Esophagus muscularis mucosa (tissue), 3 donors: Measurements from ENCODE around the gene FERMT2.

Source experiments
- POLR2A ChIP-seq: fragments of 450-650 bp; IDR thresholded peaks from one replicate; pipeline ENCODE4 v1.6.1; 2017; ENCODE audit warnings: antibody characterized with exemption, moderate library complexity, mild to moderate bottlenecking, low read depth
- POLR2AphosphoS5 ChIP-seq, 2 donors: sonication (generic); formaldehyde crosslinking; IDR thresholded peaks; one replicate each; pipeline ENCODE4 v1.6.1; 2017; ENCODE audit warnings: antibody characterized with exemption in 2 of 2
- TF ChIP-seq, protein P1 (sequence below), 3 experiments: fragments of 200-600 bp in 2 of 3; fragments of 450-650 bp in 1 of 3; sonication (generic) in 2 of 3; IDR thresholded peaks; one replicate each; pipeline ENCODE4 v1.5.1; 2017 to 2019; ENCODE audit warnings: antibody characterized with exemption in 3 of 3, mild to moderate bottlenecking in 2 of 3, moderate library complexity in 1 of 3

DNA sequence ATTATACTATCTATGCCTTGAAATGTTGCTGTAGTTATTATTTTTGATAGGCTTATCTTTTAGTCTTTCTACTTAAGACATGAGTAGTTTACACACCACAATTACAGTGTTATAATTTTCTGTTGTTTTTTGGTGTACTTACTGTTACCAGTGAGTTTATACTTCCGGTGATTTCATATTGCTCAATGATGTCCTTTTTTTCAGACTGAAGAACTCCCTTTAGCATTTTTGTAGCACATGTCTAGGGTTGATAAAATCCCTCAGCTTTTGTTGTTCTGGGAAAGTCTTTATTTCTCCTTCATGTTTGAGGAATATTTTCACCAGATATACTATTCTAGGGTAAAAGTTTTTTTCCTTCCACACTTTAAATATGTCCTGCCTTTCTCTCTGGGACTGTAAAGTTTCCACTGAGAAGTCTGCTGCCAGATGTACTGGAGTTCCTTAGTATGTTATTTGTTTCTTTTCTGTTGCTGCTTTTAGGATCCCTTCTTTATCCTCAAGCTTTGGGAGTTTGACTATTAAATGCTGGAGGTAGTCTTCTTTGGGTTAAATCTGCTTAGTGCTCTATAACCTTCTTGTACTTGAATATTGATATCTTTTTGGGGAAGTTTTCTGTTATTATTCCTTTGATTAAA lies 41.5 kb upstream of the FERMT2 start:
- TF ChIP-seq, protein P1, sequence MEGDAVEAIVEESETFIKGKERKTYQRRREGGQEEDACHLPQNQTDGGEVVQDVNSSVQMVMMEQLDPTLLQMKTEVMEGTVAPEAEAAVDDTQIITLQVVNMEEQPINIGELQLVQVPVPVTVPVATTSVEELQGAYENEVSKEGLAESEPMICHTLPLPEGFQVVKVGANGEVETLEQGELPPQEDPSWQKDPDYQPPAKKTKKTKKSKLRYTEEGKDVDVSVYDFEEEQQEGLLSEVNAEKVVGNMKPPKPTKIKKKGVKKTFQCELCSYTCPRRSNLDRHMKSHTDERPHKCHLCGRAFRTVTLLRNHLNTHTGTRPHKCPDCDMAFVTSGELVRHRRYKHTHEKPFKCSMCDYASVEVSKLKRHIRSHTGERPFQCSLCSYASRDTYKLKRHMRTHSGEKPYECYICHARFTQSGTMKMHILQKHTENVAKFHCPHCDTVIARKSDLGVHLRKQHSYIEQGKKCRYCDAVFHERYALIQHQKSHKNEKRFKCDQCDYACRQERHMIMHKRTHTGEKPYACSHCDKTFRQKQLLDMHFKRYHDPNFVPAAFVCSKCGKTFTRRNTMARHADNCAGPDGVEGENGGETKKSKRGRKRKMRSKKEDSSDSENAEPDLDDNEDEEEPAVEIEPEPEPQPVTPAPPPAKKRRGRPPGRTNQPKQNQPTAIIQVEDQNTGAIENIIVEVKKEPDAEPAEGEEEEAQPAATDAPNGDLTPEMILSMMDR (IDR thresholded peaks at IDR 0.05): no peak
- TF ChIP-seq POLR2AphosphoS5 (IDR thresholded peaks at IDR 0.05): no peak
- no peak for TF ChIP-seq POLR2A
